H1 (cell line): ENCODE measurements around the gene GSTA2. TPM values are rescaled to one million over a fixed set of nuclear protein-coding genes. Genes with fewer than 3 reads are reported as not detected.
"Not testable (repeated sequence)": the region's sequence is repeated elsewhere in the genome, so short reads cannot be mapped to it uniquely, and the experiment has no call there.

Experiments
- CTCF ChIA-PET: fragments of 300-600 bp; sonication (Branson Sonifier 250); formaldehyde crosslinking; loops from one replicate; lab custom pipeline; 2021; ENCODE audit not compliant: partially characterized antibody; lab: Charles Lee
- POLR2A ChIA-PET: fragments of 300-600 bp; sonication (Branson Sonifier 250); formaldehyde crosslinking; loops from one replicate; lab custom pipeline; 2021; ENCODE audit warnings: inconsistent platforms; ENCODE audit not compliant: partially characterized antibody; lab: Charles Lee
- DNase-seq, 2 experiments: peaks; one replicate each; pipeline versions ENCODE4 v3.0.0 to v3.0.0-alpha.2; 2010 to 2022; ENCODE audit warnings: low spot score in 2 of 2, low read depth in 1 of 2, mixed read lengths in 1 of 2
- FAIRE-seq: peaks from 2 replicates; lab custom pipeline; 2011; peaks lifted over from hg19 to GRCh38; lab: Jason Lieb, UNC
- H2AFZ ChIP-seq: 2 replicates; pipeline ENCODE4 v1.8.1; 2012; ENCODE audit warnings: low read length, inconsistent platforms
- H2AK5ac ChIP-seq: 2 replicates; pipeline ENCODE4 v1.6.1; 2013; ENCODE audit warnings: low read depth, low read length
- H2BK120ac ChIP-seq: replicated peaks from 2 replicates; pipeline ENCODE3; 2013; ENCODE audit warnings: low read depth, low read length, inconsistent platforms
- H2BK12ac ChIP-seq: 2 replicates; pipeline ENCODE4 v1.6.1; 2013; ENCODE audit warnings: low read depth, low read length
- H2BK15ac ChIP-seq: 2 replicates; pipeline ENCODE4 v1.6.1; 2013; ENCODE audit warnings: low read length
- H2BK20ac ChIP-seq: 2 replicates; pipeline ENCODE4 v1.6.1; 2013; ENCODE audit warnings: low read length
- H2BK5ac ChIP-seq: 2 replicates; pipeline ENCODE4 v1.6.1; 2013; ENCODE audit warnings: low read depth, low read length
- H3K14ac ChIP-seq: 2 replicates; pipeline ENCODE4 v1.6.1; 2013; ENCODE audit warnings: inconsistent platforms; ENCODE audit not compliant: insufficient read length
- H3K18ac ChIP-seq: 2 replicates; pipeline ENCODE4 v1.6.1; 2013; ENCODE audit warnings: low read length; ENCODE audit errors: extremely low read depth
- H3K23ac ChIP-seq: 2 replicates; pipeline ENCODE4 v1.6.1; 2013; ENCODE audit warnings: inconsistent platforms; ENCODE audit not compliant: insufficient read length
- H3K23me2 ChIP-seq: 2 replicates; pipeline ENCODE4 v1.6.1; 2013; ENCODE audit warnings: low read depth, low read length
- H3K27ac ChIP-seq: 2 replicates; pipeline ENCODE4 v1.6.1; 2011; ENCODE audit warnings: low read depth, low read length, inconsistent platforms
- H3K27me3 ChIP-seq, 4 experiments: replicated peaks in 1 of 4; 1 replicate in 1 of 4; 2 replicates in 3 of 4; pipeline versions ENCODE4 v1.6.1 to v1.8.1; 2011 to 2013; ENCODE audit warnings: low read length in 3 of 4, mild to moderate bottlenecking in 3 of 4, inconsistent platforms in 2 of 4, mixed read lengths in 2 of 4, moderate library complexity in 1 of 4; ENCODE audit not compliant: control insufficient read depth in 3 of 4, insufficient read depth in 3 of 4; ENCODE audit errors: extremely low read depth in 1 of 4
- H3K36me3 ChIP-seq, 4 experiments: 2 replicates each; pipeline versions ENCODE4 v1.6.1 to v1.8.1; 2011 to 2013; ENCODE audit warnings: mild to moderate bottlenecking in 4 of 4, low read length in 3 of 4, moderate library complexity in 2 of 4, control low read depth in 1 of 4, inconsistent platforms in 1 of 4; ENCODE audit not compliant: insufficient read depth in 4 of 4, control insufficient read depth in 2 of 4
- H3K4ac ChIP-seq: replicated peaks from 2 replicates; pipeline ENCODE3; 2013; ENCODE audit warnings: low read length, low read depth, mixed read lengths, inconsistent platforms; ENCODE audit not compliant: insufficient read length
- H3K4me1 ChIP-seq, 4 experiments: replicated peaks in 1 of 4; 1 replicate in 1 of 4; 2 replicates in 3 of 4; pipeline versions ENCODE4 v1.6.1 to v1.8.1; 2011 to 2013; ENCODE audit warnings: low read length in 3 of 4, inconsistent platforms in 2 of 4, mixed read lengths in 1 of 4; ENCODE audit not compliant: insufficient read depth in 4 of 4, control insufficient read depth in 3 of 4
- H3K4me2 ChIP-seq, 2 experiments: 2 replicates each; pipeline versions ENCODE4 v1.6.1 to v1.8.1; 2011 to 2013; ENCODE audit warnings: low read depth in 2 of 2, low read length in 2 of 2, control low read depth in 1 of 2, inconsistent platforms in 1 of 2, mild to moderate bottlenecking in 1 of 2; ENCODE audit not compliant: insufficient read depth in 1 of 2
- H3K4me3 ChIP-seq, 4 experiments: fragments of 200-600, 300-600 bp in 1 of 4; sonication (generic), shearing (Covaris generic), sonication (Bioruptor Twin) in 1 of 4; 2 replicates each; pipeline versions ENCODE4 v1.5.1 to v1.8.1; 2011 to 2016; ENCODE audit warnings: low read length in 4 of 4, low read depth in 3 of 4, control low read depth in 2 of 4, inconsistent platforms in 2 of 4, mild to moderate bottlenecking in 2 of 4, mixed read lengths in 1 of 4, moderate library complexity in 1 of 4; ENCODE audit not compliant: insufficient read depth in 2 of 4; ENCODE audit errors: extremely low read depth in 1 of 4
- H3K56ac ChIP-seq: replicated peaks from 2 replicates; pipeline ENCODE3; 2013; ENCODE audit warnings: low read depth, mild to moderate bottlenecking, mixed read lengths, low read length, inconsistent platforms; ENCODE audit not compliant: insufficient read length
- H3K79me1 ChIP-seq: 2 replicates; pipeline ENCODE4 v1.6.1; 2013; ENCODE audit warnings: low read depth, low read length, control low read depth
- H3K79me2 ChIP-seq, 2 experiments: 2 replicates each; pipeline versions ENCODE4 v1.6.1 to v1.8.1; 2012 to 2013; ENCODE audit warnings: low read length in 2 of 2, mild to moderate bottlenecking in 2 of 2, inconsistent platforms in 1 of 2; ENCODE audit not compliant: insufficient read depth in 2 of 2, control insufficient read depth in 1 of 2
- H3K9ac ChIP-seq, 4 experiments: replicated peaks in 1 of 4; 1 replicate in 1 of 4; 2 replicates in 3 of 4; pipeline versions ENCODE4 v1.6.1 to v1.8.1; 2011 to 2013; ENCODE audit warnings: low read depth in 3 of 4, low read length in 3 of 4, control low read depth in 2 of 4, mild to moderate bottlenecking in 2 of 4, moderate library complexity in 2 of 4, inconsistent platforms in 1 of 4; ENCODE audit errors: extremely low read depth in 1 of 4
- H3K9me3 ChIP-seq, 2 experiments: 2 replicates each; pipeline versions ENCODE4 v1.6.1 to v1.8.1; 2012 to 2013; ENCODE audit warnings: mild to moderate bottlenecking in 2 of 2, moderate library complexity in 2 of 2, control low read depth in 1 of 2, inconsistent platforms in 1 of 2, low read depth in 1 of 2, low read length in 1 of 2, mixed read lengths in 1 of 2; ENCODE audit not compliant: insufficient read depth in 2 of 2
- H4K20me1 ChIP-seq, 2 experiments: replicated peaks in 1 of 2; 2 replicates each; pipeline versions ENCODE3 to v1.8.1; 2011 to 2013; ENCODE audit warnings: inconsistent platforms in 2 of 2, low read length in 2 of 2, mild to moderate bottlenecking in 1 of 2; ENCODE audit not compliant: insufficient read depth in 2 of 2, control insufficient read depth in 1 of 2
- H4K5ac ChIP-seq: 2 replicates; pipeline ENCODE4 v1.6.1; 2013; ENCODE audit warnings: low read length, low read depth, mixed read lengths, inconsistent platforms; ENCODE audit not compliant: insufficient read length
- H4K8ac ChIP-seq: 2 replicates; pipeline ENCODE4 v1.8.0; 2013; ENCODE audit warnings: mild to moderate bottlenecking, moderate library complexity, low read length, inconsistent platforms; ENCODE audit not compliant: insufficient read depth; ENCODE audit errors: extremely low read depth
- H4K91ac ChIP-seq: replicated peaks from 2 replicates; pipeline ENCODE3; 2013; ENCODE audit warnings: low read length, mixed read lengths, inconsistent platforms; ENCODE audit not compliant: insufficient read length
- MAFK ChIP-seq: IDR thresholded peaks from 2 replicates; pipeline ENCODE4 v1.6.1; 2012; ENCODE audit warnings: low read depth, mild to moderate bottlenecking, improper control_type of control experiment, low read length
- RAD21 ChIP-seq, 2 experiments: IDR thresholded peaks in 1 of 2; conservative IDR thresholded peaks in 1 of 2; 2 replicates each; pipeline ENCODE4 v1.6.1; 2011; ENCODE audit warnings: low read depth in 2 of 2, low read length in 2 of 2, improper control_type of control experiment in 1 of 2, inconsistent platforms in 1 of 2, mild to moderate bottlenecking in 1 of 2, moderate library complexity in 1 of 2
- WGBS, 2 experiments: shearing (Covaris generic) in 1 of 2; methylation state at CpG; one replicate each; pipeline versions ENCODE4 v1.1.6 to v1.1.7; 2013 to 2015; ENCODE audit warnings: low lambda C conversion rate in 2 of 2, mixed read lengths in 2 of 2, inconsistent platforms in 1 of 2, low coverage in 1 of 2, missing lambda C conversion rate in 1 of 2; ENCODE audit not compliant: insufficient replicate concordance in 2 of 2, insufficient coverage in 1 of 2, insufficient read length in 1 of 2; ENCODE audit errors: extremely low coverage in 1 of 2, missing lambda C conversion rate in 1 of 2; 5-methylcytosine and 5-hydroxymethylcytosine counted together
- polyA plus RNA-seq, 7 experiments: library from polyadenylated mRNA; depleted of rRNA in 3 of 7; stranded (reverse) in 5 of 7; unstranded in 2 of 7; fragments of >200 nt in 5 of 7; fragments of 200-250 nt in 2 of 7; gene quantifications; 1 replicate in 5 of 7; 2 replicates in 1 of 7; 4 replicates in 1 of 7; pipeline versions ENCODE4 v1.2.1 to v1.2.3, GENCODE V29; 2011 to 2013; ENCODE audit warnings: missing spikeins in 2 of 7, mixed read lengths in 2 of 7
- total RNA-seq: library from RNA; stranded (reverse); fragmentation: NEBNext Ultra II Directional; extraction: Animal tissue kit (Norgen Biotek cat#: 25700); gene quantifications from 2 replicates; pipeline ENCODE4 v1.2.1, GENCODE V29; 2021

GSTA2 gene
- total and polyA plus RNA-seq, 2 of the 8 experiments (the other 6 are each of a cell fraction or from before 2014, with no cell fraction given), result 0.05 TPM; not detected in 1

- not testable (repeated sequence) for DNase-seq
- CTCF ChIA-PET, result interaction anchor here (0.9 to 2.6 kb wide), 3 partner anchors 41 to 134 kb away, joined by 3 to 10 read pairs (median 5); partner anchors contain the start of gene GSTA2
- 56% methylated on average over 5 of the region's 5 CpGs; no CpG with 5 or more reads in 1 of the 2 experiments for WGBS, 2 experiments
Measured at GRCh38 chr6:52803668-52804255, 40.5 kb upstream of the GSTA2 start, which contains the start of gene GSTA1. TSS of gene GSTA1 (minus strand) at chr6:52803816. CDS start at chr6:52799267, 4,549 bp downstream.

More at GRCh38 chr6:52803668-52804255, 40.5 kb upstream of the GSTA2 start, which contains the start of gene GSTA1:
- H2BK20ac ChIP-seq, H3K36me3 ChIP-seq, H2BK120ac ChIP-seq, H4K91ac ChIP-seq, H2AK5ac ChIP-seq, H2BK12ac ChIP-seq, H3K4ac ChIP-seq, H4K8ac ChIP-seq, H3K9ac ChIP-seq, H4K5ac ChIP-seq, H3K9me3 ChIP-seq, H3K79me1 ChIP-seq, H3K27me3 ChIP-seq, H2BK5ac ChIP-seq, H3K27ac ChIP-seq, H3K14ac ChIP-seq, H3K18ac ChIP-seq, POLR2A ChIA-PET, H3K23ac ChIP-seq, H3K79me2 ChIP-seq, H3K23me2 ChIP-seq, H2BK15ac ChIP-seq, H2AFZ ChIP-seq, H3K4me1 ChIP-seq, H3K56ac ChIP-seq, H3K4me3 ChIP-seq, H4K20me1 ChIP-seq, FAIRE-seq, H3K4me2 ChIP-seq: not testable (repeated sequence)
- TF ChIP-seq MAFK (peak; percentile 50; the same call in 1 of the 2 replicates), RAD21 (IDR thresholded peaks at IDR 0.05 in 1 of 2, conservative IDR thresholded peaks at IDR 0.05 in 1 of 2; ENCODE audit: low read depth in 2 of 2, low read length in 2 of 2) (peak; percentile 36 to 38; a peak in 3 of 4 replicates)
